NCI-H460 (cell line): ENCODE measurements around the gene PROM2. TPM values are rescaled to one million over a fixed set of nuclear protein-coding genes. Genes with fewer than 3 reads are reported as not detected.
"Not testable (repeated sequence)": the region's sequence is repeated elsewhere in the genome, so short reads cannot be mapped to it uniquely, and the experiment has no call there.

Source experiments
- DNase-seq: peaks from one replicate; pipeline ENCODE4 v3.0.0-alpha.2; 2016; ENCODE audit warnings: low read depth; ENCODE audit errors: extremely low read depth
- total RNA-seq: library from RNA; depleted of rRNA; stranded (reverse); fragments of >200 nt; shearing (Covaris generic); gene quantifications from 2 replicates; pipeline ENCODE4 v1.2.3, GENCODE V29; 2014

PROM2 gene
- total RNA-seq, 1 experiment from 2014 or later = 0.15 TPM

- no peak for DNase-seq
Measured at GRCh38 chr2:95268211-95269035, 5.8 kb upstream of the PROM2 start.

- no peak for DNase-seq
Measured at GRCh38 chr2:95269036-95269680, 5.1 kb upstream of the PROM2 start.

GRCh38 chr2:95269745-95270144 lies 4.5 kb upstream of the PROM2 start:
- not testable (repeated sequence) for DNase-seq

GRCh38 chr2:95270541-95271081 lies 3.6 kb upstream of the PROM2 start:
- DNase-seq = no peak

DNA sequence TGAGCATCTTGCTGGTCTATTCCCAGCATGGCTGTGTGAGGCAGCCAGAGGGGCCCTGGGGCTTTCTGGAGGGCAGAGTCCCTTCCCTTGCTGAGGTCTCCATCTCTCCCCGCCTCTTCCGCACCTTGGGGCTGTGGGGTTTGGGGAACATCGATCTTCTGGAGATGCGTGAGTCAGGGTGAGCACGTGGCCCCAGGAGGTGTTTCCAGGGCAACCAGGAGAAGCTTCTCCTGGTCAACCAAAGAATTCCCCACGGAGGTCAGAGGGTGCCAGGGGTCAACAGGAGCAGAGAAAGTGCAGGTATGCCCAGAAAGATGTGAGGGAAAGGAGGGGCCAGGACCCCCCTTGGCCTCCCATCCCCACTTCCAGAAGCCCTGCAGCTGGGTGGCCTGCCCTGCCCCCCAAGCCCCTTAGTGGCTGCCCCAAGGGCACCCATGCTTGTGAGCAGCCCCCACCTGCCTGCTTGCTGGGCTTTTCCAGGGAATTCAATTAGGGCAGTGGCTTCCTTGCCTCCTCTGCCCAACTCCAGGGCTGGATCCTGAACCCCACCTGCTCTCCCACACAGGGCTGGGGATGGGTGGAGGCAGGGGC lies 2.8 kb upstream of the PROM2 start:
- no peak for DNase-seq

GRCh38 chr2:95272299-95272751 lies 1.9 kb upstream of the PROM2 start:
- DNase-seq = no peak

DNA sequence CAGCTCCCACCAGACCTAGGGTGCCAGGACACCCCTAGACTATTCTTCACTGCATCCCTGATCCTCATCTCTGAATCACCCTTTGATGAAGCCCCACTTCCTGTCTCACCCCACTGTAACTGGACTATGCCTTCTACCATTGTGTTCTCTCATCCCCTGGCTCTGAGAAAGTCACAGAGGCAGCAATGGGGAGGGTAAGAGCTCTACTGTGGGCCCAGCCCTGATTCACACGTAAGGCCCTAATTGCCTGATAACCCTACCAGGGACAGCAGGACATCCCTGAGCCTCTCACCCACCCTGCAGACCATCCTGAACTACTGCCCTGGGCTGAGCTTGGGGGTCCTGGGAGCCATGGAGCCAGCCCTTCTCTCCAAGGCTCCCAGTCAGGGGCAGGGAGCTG lies 1.5 kb upstream of the PROM2 start:
- DNase-seq = no peak

DNA sequence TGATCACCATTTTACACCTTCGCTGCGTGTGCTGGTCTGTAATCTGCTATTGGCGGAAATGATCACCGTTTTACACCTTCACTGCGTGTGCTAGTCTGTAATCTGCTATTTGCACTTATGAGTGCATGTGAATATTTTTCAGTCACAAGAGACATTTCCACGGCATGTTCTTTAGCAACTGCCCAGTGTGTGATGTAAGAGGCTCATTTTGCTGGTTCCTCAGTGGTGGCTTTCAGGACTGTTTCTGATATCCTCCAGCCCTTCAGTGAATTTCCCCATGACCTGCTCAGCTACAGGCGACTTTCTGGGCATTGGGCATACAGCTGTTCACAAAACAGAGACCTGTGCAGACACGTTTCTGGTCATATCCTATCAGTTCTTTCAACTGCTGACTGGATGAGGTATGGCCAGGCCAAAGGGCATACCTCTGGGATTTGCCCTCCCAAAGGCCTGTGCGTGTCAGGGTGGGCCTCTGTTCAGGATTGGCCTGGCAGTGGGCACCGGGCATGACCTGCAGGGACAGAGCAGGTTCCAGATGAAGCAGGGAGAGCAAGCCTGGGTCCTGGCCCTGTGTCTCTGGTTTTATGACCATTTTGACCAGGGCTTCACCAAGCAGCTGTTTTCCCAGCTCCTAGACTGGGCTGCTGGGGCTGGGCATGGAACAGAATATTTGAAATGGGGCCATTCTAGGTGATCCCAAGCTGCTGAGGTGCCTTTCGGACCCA lies 521 bp upstream of the PROM2 start:
- DNase-seq = no peak

GRCh38 chr2:95275151-95275515 lies 884 bp downstream of the PROM2 start:
- DNase-seq = no peak

DNA sequence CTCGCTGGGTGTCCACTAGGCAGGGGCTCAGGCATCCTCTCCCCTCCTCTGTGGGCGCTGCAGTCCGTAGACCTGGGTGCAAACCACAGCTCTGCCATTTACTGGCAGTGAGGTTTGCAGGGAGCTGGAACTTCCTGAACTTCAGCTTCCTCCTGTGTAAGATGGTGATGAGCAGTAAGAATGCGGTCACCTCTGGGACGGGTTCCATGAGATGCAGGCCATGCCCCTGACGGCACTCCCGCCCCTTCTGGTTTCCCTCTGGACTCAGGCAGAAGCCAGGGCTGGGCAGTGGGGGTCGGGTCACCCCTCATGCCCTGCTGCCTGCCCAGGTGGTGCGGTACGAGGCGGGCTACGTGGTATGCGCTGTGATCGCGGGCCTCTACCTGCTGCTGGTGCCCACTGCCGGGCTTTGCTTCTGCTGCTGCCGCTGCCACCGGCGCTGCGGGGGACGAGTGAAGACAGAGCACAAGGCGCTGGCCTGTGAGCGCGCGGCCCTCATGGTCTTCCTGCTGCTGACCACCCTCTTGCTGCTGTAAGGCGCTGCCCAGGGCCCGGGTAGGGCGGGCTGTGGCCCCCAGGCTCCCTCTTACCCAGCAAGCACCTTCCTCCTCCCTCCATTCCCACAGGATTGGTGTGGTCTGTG lies 1.5 kb downstream of the PROM2 start:
- no peak for DNase-seq

GRCh38 chr2:95276244-95276887 lies 2.1 kb downstream of the PROM2 start:
- no peak for DNase-seq

DNA sequence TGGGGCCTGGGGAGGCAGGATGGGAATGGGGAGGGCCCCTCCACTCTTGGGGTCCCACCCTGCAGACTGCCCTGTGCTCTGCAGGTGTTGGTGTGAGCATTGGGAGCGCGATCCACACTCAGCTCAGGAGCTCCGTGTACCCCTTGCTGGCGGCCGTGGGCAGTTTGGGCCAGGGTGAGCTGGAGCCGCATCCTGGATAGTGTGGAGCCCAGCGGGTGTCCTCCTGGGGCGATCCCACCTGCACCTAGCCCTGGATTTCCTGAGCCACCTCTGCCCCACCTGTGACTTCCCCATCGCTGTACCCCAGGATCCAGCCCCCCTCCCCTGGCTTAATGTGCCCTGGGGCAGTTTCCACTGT lies 2.6 kb downstream of the PROM2 start:
- DNase-seq = no peak

- no peak for DNase-seq
Measured at GRCh38 chr2:95277246-95277906, 3.1 kb downstream of the PROM2 start.

GRCh38 chr2:95278051-95278471 lies 3.8 kb downstream of the PROM2 start:
- DNase-seq = no peak

- DNase-seq = no peak
Measured at GRCh38 chr2:95278637-95279225, 4.5 kb downstream of the PROM2 start.

DNA sequence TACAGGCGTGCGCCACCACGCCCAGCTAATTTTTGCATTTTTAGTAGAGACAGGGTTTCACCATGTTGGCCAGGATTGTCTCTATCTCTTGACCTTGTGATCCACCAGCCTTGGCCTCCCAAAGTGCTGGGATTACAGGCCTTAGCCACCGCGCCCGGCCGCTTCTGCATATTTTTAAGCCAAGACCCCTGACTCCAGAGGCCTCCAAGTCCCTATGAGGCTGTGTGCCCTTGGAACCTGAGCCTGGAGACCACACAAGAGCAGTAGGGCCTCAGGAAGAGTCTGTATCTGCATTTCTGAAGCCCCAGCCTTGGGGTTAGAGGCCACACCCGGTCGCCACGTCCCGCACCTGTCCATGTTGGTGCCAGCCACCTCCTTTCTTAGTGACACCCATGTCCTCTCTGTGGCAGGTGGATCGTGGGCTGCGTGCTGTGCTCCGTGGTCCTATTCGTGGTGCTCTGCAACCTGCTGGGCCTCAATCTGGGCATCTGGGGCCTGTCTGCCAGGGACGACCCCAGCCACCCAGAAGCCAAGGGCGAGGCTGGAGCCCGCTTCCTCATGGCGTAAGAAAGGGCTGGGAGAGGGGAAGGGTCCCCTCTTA lies 5.3 kb downstream of the PROM2 start:
- no peak for DNase-seq

GRCh38 chr2:95281071-95281470 lies 6.8 kb downstream of the PROM2 start:
- DNase-seq = no peak

DNA sequence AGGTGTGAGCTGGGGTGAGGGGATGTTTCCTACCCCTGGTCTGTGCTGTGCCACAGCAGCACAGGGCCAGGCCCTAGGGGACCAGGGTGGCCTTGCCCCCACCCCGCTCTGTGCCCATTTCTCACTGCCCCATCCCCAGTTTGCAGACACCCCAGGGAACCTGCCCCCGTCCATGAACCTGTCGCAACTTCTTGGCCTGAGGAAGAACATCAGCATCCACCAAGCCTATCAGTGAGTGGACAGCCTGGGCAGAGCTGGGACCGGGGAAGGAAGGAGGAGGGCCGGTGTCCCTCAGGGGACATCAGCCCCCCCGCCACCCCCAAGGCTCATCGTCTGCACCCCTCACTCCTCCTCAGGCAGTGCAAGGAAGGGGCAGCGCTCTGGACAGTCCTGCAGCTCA lies 7.5 kb downstream of the PROM2 start:
- DNase-seq = no peak

DNA sequence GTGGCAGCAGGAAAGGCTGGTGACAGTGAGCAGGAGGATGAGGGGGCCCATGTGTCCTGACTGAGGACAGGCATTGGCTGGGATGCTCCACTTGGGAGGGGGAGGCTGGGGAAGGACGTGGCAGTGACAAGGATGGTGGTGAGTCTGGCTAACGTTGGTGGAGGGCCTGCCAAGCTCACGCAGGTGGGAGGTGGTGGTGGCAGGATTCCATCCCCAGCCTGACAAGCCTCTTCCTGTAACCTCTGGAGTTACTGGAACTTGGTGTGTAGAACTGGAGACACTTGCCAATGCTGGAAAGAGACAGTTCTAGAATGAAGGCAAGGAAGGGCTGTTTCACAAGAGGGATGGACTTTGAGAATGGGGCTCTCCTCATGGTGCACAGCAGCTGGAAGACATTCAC lies 8.2 kb downstream of the PROM2 start:
- DNase-seq = no peak
